GM21825 (cell line): Measurements from ENCODE around the gene ADAMTS17.

Source experiments
- ATAC-seq: cut with Tn5 transposase; IDR thresholded peaks from one replicate; pipeline ENCODE4 v1.9.1; 2021; ENCODE audit warnings: mild to moderate bottlenecking, moderate library complexity; ENCODE audit not compliant: unreplicated experiment

ADAMTS17 gene

GRCh38 chr15:100058458-100058857 lies 283.3 kb downstream of the ADAMTS17 start:
- ATAC-seq: no peak

- no peak for ATAC-seq
These were observed 284.5 kb downstream of the ADAMTS17 start for GRCh38 chr15:100057281-100057680.

- ATAC-seq: no peak
These were observed 285.2 kb downstream of the ADAMTS17 start for GRCh38 chr15:100056411-100057072.

- no peak for ATAC-seq
These were observed 286.0 kb downstream of the ADAMTS17 start for GRCh38 chr15:100055821-100056220.

- ATAC-seq: no peak
These were observed 287.2 kb downstream of the ADAMTS17 start for GRCh38 chr15:100054539-100054938.

DNA sequence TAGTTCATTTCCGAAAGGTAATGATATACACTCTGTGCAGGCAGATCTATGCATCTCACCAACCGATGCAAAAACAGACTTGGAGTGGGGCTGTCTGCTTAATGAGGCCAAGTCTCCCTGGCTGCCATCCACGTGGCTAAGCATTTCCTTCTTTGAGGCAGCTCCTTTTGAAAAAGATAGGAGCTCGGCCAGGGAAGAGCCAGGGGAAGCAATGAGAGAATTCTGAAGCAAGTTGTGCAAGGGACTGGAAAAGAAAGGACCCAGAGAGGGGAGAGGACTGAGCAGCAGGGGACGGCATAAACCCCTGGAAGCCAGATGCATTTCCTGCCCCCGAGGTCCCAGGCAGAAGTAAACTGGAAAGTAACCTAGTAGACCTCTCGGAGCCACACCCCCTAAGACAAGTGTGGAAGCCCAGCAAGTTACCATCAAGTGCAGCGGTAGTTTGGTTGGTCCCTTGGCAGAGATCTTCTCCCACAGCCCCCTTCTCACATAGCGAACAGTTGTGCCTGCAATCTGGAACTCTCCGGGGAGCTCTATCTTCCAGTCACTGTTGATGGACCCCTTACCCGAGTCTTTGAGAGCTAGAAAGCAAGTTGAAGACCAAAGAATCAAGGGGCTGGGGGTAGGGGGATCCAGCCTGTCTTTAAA lies 288.2 kb downstream of the ADAMTS17 start:
- no peak for ATAC-seq

- ATAC-seq: no peak
These were observed 288.9 kb downstream of the ADAMTS17 start for GRCh38 chr15:100052716-100053473.

DNA sequence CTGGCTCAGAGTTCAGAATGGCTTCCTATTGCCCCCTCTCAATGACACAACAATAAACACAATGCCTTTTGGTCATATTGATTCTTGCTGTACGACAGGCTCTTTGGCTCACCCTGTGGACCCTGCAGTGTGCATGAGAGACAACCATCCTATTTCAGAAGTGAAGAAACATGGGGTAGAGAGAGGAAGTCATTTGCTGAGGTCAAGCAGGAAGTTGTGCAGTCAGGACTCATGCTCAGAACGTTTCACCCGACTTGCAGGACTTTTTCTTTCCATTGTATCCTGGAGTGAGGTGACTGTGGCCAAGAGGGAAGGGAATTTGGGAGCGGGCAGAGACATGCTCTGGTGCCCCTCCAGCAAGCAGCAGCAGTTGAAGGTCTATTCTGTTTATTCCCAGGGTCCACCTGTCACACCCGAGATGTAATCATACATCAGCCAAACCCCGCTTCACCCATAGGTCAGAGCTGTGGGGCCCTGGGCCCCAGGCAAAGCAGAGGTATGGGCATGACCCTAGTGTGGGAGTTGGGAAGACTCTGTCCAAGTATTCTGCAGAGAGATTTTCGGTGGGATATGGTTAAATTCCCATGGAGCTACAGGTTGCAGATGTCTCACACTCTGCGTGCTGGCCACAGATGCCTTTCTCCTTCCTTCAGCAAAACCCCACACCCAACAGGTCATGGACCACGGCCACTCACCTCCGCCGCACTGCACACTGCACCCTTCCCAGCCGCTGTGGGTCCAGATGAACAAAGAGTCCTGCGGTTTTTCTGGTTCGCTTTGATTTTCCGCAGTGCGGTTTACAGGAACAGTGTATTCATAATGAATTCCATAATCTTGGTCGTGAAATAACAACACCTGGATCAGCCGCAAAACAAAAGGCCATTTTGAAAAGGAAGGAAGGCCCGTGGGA lies 290.6 kb downstream of the ADAMTS17 start:
- no peak for ATAC-seq

DNA sequence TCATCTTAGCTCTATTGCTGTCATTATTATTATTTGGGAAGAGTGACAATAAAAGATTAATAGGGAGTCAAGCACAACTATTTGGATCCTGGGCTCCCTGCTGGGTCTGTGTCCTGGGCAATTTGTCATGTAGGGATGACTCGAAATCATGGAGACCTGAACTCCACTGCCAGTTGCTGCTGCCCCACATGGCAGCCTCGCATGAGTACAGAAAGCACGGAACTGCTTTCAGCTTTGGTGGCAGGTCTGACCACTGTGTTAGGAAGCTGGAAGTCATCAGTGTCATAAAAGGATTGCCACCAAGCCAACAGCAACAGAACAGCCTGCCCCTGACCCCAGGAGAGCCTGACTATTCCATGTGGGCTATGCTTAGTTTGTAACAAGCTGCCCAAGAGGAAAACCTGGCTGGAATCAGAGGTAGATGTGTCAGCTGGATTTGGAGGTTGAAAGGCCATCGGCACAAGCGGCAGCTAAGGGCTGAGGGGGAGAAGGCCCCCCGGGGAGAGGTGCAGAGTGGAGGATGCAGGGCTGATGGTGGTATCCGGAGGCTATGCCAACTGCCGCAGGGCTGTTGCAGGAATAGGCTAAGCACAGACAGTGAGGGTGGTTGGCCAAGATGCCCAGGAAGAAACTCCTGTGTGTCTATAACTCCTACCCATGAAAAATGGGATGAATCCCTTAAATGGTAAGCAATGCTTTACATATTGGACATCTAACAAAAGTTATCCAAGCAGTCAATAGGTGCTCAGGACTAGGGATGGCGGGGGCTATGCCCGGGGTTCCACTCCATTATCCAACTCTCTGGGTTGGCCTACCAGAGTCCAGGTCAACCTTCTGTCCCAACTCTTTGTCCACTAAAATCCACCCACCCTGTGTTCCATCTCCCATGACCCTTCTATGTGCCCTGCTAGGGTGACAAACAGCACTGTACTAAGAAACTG lies 291.6 kb downstream of the ADAMTS17 start:
- no peak for ATAC-seq

- ATAC-seq: no peak
These were observed 292.3 kb downstream of the ADAMTS17 start for GRCh38 chr15:100049483-100049882.

- no peak for ATAC-seq
These were observed 293.0 kb downstream of the ADAMTS17 start for GRCh38 chr15:100048736-100049135.

DNA sequence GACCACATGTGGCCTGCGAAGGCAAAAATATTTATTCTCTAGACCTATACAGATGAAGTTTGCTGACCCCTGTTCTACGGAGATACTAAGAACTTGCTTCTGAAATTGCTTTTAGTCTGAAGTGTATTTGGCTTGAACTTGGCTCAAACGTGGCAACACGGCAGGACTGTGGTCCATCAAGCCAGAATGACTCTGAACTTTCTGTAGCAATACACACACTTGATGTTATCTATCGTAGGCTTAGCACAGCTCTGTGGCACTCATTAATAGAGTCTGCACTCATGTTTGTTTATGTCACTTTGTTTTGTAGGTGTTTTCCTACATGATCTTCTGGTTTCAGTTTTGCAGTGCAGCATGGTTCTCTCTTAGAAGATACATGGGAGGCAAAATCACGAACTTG lies 298.1 kb downstream of the ADAMTS17 start:
- no peak for ATAC-seq

DNA sequence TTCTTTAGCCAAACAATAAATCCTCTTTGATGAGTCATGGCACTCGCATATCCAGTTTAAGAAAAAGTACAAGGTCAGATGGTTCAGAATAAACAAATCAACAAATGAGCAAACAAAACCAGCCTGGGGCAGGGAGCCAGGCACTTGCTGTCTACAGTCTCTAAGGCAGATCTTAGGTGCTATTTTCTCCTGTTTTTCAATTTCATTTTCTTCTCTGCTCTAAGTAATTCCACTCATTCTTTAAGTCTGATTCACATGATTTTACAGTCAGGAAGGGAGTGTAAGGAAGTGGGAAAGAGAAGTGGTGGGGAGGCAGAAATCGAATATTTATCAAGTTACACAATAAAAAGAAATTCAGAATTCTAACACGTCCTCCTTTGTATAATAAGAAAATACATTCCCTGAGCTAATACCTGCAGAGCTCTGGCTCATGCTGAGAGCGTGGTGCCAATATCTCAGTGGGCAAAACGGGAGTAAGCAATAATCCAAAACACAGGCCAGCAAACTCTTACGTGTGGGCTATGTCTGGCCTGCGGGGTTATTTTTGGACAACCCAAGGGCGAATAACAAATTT lies 298.6 kb downstream of the ADAMTS17 start:
- ATAC-seq: no peak

DNA sequence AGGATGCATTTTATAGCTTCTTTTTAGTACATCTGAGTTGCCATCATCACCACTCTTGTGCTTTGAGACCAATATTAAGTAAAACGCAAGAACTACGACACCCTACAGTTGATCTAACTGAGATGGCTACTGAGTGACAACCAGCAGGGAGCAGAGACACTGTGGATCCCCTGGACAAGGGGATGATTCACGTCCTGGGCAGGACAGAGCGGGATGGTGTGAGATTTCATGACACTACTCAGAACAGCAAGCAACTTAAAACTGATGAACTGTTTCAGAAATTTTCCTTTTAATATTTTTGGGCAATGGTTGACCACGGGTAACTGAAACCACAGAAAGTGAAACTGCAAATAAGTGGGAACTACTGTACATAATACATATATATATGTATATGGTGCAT lies 299.2 kb downstream of the ADAMTS17 start:
- ATAC-seq: no peak

GRCh38 chr15:100041127-100041828 lies 300.5 kb downstream of the ADAMTS17 start:
- ATAC-seq: no peak

GRCh38 chr15:100039994-100040393 lies 301.8 kb downstream of the ADAMTS17 start:
- no peak for ATAC-seq

DNA sequence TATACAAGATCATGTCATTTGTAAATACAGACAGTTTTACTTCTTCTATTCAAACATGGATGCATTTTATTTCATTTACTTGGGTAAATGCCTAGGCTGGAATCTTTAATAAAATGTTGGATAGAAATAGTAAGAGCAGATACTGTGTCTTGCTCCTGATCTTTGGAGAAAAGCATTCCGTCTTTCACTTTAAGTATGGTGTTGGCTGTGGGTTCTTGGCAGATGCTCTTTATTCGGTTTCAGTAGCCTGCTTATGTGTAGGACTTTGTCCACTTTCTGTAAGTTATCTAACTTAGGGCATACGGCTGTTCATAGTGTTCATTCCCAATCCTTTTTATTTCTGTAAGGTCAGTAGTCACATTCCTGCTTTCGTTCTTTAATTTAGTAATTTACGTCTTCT lies 303.0 kb downstream of the ADAMTS17 start:
- ATAC-seq: no peak

- ATAC-seq: no peak
These were observed 303.9 kb downstream of the ADAMTS17 start for GRCh38 chr15:100037901-100038300.

GRCh38 chr15:100036015-100036414 lies 305.8 kb downstream of the ADAMTS17 start:
- ATAC-seq: no peak
